Activated T-helper 9 cell treated with anti-CD3 and anti-CD28 coated beads, Interleukin-2, amount 50 U/mL, for 16 hours (primary cell): ENCODE measurements around the gene CLIC5.

Experiments used
- DNase-seq: peaks from one replicate; pipeline ENCODE4 v3.0.0-alpha.2; 2020; ENCODE audit warnings: low read depth

The CLIC5 gene

DNA sequence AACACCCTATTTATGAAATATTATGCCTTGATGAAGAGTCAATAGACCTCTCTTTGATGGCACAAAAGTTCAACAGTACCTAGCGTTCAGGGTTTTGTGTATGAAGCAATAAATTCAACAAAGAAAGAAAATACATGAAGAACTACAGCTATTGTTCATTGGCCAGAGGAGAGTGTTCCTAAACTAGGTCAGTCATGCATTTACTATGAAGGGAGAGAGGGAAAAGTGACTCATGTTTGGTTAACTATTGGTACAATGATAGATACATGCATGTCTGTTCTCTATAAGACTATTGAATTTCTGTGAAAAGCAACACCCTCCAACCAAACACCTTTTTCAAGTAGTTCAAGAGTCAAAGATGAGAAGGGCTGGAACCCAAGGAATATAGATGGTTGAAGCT, 50.7 kb downstream of the CLIC5 start:
- DNase-seq: no peak

DNA sequence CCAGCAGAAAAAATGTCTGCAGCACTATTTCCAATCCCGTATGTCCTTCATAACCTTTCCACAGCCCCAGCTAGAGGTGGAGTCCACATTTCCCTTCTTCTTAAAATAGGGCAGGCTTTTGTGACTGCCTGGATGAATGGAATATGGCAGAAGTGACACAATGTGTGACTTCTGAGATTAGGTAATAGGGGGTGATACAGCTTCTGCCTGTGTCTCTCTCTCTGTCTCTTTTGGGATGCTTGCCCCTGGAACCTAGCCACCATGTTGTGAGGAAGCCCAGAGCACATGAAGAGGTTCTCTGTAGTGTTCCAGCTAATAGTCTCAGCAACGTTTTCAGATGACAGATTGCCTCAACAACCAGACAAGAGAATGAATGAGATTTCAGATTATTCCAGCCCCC, 51.4 kb downstream of the CLIC5 start:
- no peak for DNase-seq

- no peak for DNase-seq
Observed at GRCh38 chr6:45963896-45964295, 51.8 kb downstream of the CLIC5 start.

- no peak for DNase-seq
Observed at GRCh38 chr6:45961125-45961524, 54.5 kb downstream of the CLIC5 start.

- DNase-seq: no peak
Observed at GRCh38 chr6:45959534-45960145, 56.0 kb downstream of the CLIC5 start.

- DNase-seq: no peak
Observed at GRCh38 chr6:45956663-45957062, 59.0 kb downstream of the CLIC5 start.

GRCh38 chr6:45956176-45956575, 59.5 kb downstream of the CLIC5 start:
- DNase-seq: no peak

- no peak for DNase-seq
Observed at GRCh38 chr6:45955597-45955996, 60.1 kb downstream of the CLIC5 start.

- no peak for DNase-seq
Observed at GRCh38 chr6:45952546-45952945, 63.1 kb downstream of the CLIC5 start.

- DNase-seq: no peak
Observed at GRCh38 chr6:45952168-45952529, 63.5 kb downstream of the CLIC5 start.

- DNase-seq: no peak
Observed at GRCh38 chr6:45951321-45952167, 64.1 kb downstream of the CLIC5 start.

- no peak for DNase-seq
Observed at GRCh38 chr6:45949256-45949655, 66.4 kb downstream of the CLIC5 start.

GRCh38 chr6:45947807-45948206, 67.9 kb downstream of the CLIC5 start:
- DNase-seq: no peak

- DNase-seq: no peak
Observed at GRCh38 chr6:45946887-45947286, 68.8 kb downstream of the CLIC5 start.

- DNase-seq: no peak
Observed at GRCh38 chr6:45946352-45946751, 69.3 kb downstream of the CLIC5 start.

- no peak for DNase-seq
Observed at GRCh38 chr6:45942953-45943352, 72.7 kb downstream of the CLIC5 start.

GRCh38 chr6:45933855-45934254, 81.8 kb downstream of the CLIC5 start:
- no peak for DNase-seq

DNA sequence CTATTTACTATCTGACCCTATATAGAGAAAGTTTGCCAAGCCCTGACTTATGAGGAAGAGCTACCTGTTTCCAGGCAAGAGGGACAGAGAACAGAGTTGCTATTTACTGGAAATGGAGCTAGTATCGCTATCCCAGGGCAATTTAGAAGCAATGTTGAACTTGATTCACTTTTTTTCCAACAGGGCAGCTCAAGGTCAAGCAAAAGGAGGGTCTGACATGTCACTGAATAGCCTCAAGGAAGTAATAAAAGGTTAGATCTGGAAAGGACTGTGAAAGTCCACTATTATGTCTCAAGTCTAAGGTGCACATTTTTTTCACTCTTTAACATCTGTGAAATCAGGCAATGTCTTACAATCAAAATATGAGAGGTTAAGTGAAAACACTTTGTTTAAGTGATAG, 84.4 kb downstream of the CLIC5 start:
- no peak for DNase-seq

GRCh38 chr6:45930420-45931040, 85.1 kb downstream of the CLIC5 start:
- DNase-seq: peak; percentile 30

- DNase-seq: no peak
Observed at GRCh38 chr6:45929421-45930361, 86.0 kb downstream of the CLIC5 start.

DNA sequence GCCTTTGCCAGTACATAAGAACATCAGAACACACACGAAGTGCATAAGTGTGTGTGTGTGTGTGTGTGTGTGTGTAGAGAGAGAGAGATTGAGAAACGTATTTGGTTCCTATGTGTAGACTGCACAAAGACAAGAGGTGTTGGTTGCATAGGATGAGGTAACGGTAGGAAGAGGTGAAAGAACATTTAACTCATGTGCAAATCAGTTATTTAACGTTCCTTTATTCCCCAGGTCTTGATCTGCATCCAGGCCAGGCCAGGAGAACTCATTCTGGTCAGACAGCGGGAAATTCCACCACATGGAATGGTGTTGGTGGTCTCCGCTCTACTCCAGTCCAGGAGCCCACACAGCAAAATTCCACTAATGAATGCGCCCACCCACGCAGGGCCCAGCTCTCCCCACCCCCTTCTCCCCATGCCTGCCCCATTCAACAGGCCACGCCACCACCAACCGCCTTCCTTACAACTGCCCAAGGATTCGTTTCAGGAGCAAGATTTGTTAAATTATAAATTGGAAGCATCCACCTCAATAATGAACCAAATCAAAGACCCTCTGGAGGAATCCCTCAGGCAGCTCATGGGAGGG, 86.8 kb downstream of the CLIC5 start:
- DNase-seq: no peak
